HFFc6 (cell line): ENCODE data around the gene ISCA1. TPM values are rescaled to one million over a fixed set of nuclear protein-coding genes. Genes with fewer than 3 reads are reported as not detected.

Experiments used
- DNase-seq: peaks from one replicate; pipeline ENCODE4 v3.0.0-alpha.2; 2018
- H3K27ac Mint-ChIP-seq: 2 replicates; pipeline ENCODE4 v1.8.0; 2020; ENCODE audit warnings: mild to moderate bottlenecking, mixed read lengths
- H3K27me3 Mint-ChIP-seq: 2 replicates; pipeline ENCODE4 v1.8.0; 2021; ENCODE audit warnings: mild to moderate bottlenecking, moderate library complexity, mixed read lengths; ENCODE audit not compliant: insufficient read depth
- H3K36me3 Mint-ChIP-seq: 2 replicates; pipeline ENCODE4 v1.8.0; 2021; ENCODE audit warnings: low read depth, mixed read lengths
- H3K4me1 Mint-ChIP-seq: 2 replicates; pipeline ENCODE4 v1.8.0; 2020; ENCODE audit warnings: low read depth, mixed read lengths
- H3K4me3 Mint-ChIP-seq: 2 replicates; pipeline ENCODE4 v1.8.0; 2020; ENCODE audit warnings: mild to moderate bottlenecking, moderate library complexity, mixed read lengths
- H3K9me3 Mint-ChIP-seq: 2 replicates; pipeline ENCODE4 v1.8.0; 2020; ENCODE audit warnings: mild to moderate bottlenecking, mixed read lengths
- CTCF ChIP-seq: fragments of 200-600 bp; sonication (generic); IDR thresholded peaks from 2 replicates; pipeline ENCODE4 v1.5.0; 2021; ENCODE audit warnings: antibody characterized with exemption, mild to moderate bottlenecking
- total RNA-seq, 6 experiments: library from RNA; stranded (reverse); fragmentation: NEBNext Ultra II Directional; extraction: Animal tissue kit (Norgen Biotek cat#: 25700); gene quantifications; 2 replicates in 1 of 6; 3 replicates in 5 of 6; pipeline ENCODE4 v1.2.3, GENCODE V29; 2021

The ISCA1 gene
- total RNA-seq, 6 experiments from 2014 or later = 20.2 to 29.5 (median 25.7) TPM

GRCh38 chr9:86252870-86253269 lies 29.5 kb downstream of the ISCA1 start:
- no peak for DNase-seq
- H3K9me3 Mint-ChIP-seq = no peaks in the 10 kb centered on the region
- H3K27me3 Mint-ChIP-seq = no peaks in the 10 kb centered on the region
- no peaks in the 10 kb centered on the region for H3K36me3 Mint-ChIP-seq
- TF ChIP-seq CTCF = no peak
- H3K4me1 Mint-ChIP-seq = no peaks in the 10 kb centered on the region
- no peak overlapping the region for H3K4me3 Mint-ChIP-seq
- no peak overlapping the region for H3K27ac Mint-ChIP-seq

- H3K4me3 Mint-ChIP-seq = no peak overlapping the region
- no peak overlapping the region for H3K27ac Mint-ChIP-seq
- no peaks in the 10 kb centered on the region for H3K36me3 Mint-ChIP-seq
- peaks cover 1% of the 10 kb centered on the region; the same call in 1 of the 2 replicates for H3K27me3 Mint-ChIP-seq
- TF ChIP-seq CTCF = no peak
- no peaks in the 10 kb centered on the region for H3K9me3 Mint-ChIP-seq
- DNase-seq = no peak
- H3K4me1 Mint-ChIP-seq = no peaks in the 10 kb centered on the region
Observed at GRCh38 chr9:86250123-86250522, 32.2 kb downstream of the ISCA1 start.

GRCh38 chr9:86248746-86249145 lies 33.6 kb downstream of the ISCA1 start:
- DNase-seq = no peak
- H3K4me1 Mint-ChIP-seq = no peaks in the 10 kb centered on the region
- no peaks in the 10 kb centered on the region for H3K9me3 Mint-ChIP-seq
- no peak overlapping the region for H3K27ac Mint-ChIP-seq
- H3K27me3 Mint-ChIP-seq = peaks cover 1% of the 10 kb centered on the region; the same call in 1 of the 2 replicates
- no peak for TF ChIP-seq CTCF
- H3K36me3 Mint-ChIP-seq = no peaks in the 10 kb centered on the region
- H3K4me3 Mint-ChIP-seq = no peak overlapping the region

GRCh38 chr9:86246752-86247161 lies 35.6 kb downstream of the ISCA1 start:
- Mint-ChIP-seq H3K4me3 (peak overlapping the region; percentile 58; the same call in 1 of the 2 replicates), H3K27me3 (peaks cover 1% of the 10 kb centered on the region; the same call in 1 of the 2 replicates), H3K4me1 (no peaks in the 10 kb centered on the region), H3K9me3 (no peaks in the 10 kb centered on the region), H3K36me3 (no peaks in the 10 kb centered on the region), H3K27ac (no peak overlapping the region)
- no peak for DNase-seq
- no peak for TF ChIP-seq CTCF

- H3K9me3 Mint-ChIP-seq = no peaks in the 10 kb centered on the region
- no peaks in the 10 kb centered on the region for H3K36me3 Mint-ChIP-seq
- H3K27ac Mint-ChIP-seq = no peak overlapping the region
- H3K4me1 Mint-ChIP-seq = no peaks in the 10 kb centered on the region
- DNase-seq = no peak
- H3K4me3 Mint-ChIP-seq = no peak overlapping the region
- H3K27me3 Mint-ChIP-seq = no peaks in the 10 kb centered on the region
- TF ChIP-seq CTCF = no peak
Observed at GRCh38 chr9:86242071-86242470, 40.3 kb downstream of the ISCA1 start.

- Mint-ChIP-seq H3K27ac (no peak overlapping the region), H3K9me3 (no peaks in the 10 kb centered on the region), H3K4me3 (no peak overlapping the region), H3K27me3 (no peaks in the 10 kb centered on the region), H3K36me3 (no peaks in the 10 kb centered on the region), H3K4me1 (no peaks in the 10 kb centered on the region)
- TF ChIP-seq CTCF = no peak
- no peak for DNase-seq
Observed at GRCh38 chr9:86241216-86241615, 41.1 kb downstream of the ISCA1 start.
